HG02623 (cell line): Measurements from ENCODE around the gene IRF2BP2.

Experiments used
- ATAC-seq: cut with Tn5 transposase; IDR thresholded peaks from one replicate; pipeline ENCODE4 v1.9.1; 2021; ENCODE audit warnings: moderate library complexity; ENCODE audit not compliant: unreplicated experiment

The IRF2BP2 gene

DNA sequence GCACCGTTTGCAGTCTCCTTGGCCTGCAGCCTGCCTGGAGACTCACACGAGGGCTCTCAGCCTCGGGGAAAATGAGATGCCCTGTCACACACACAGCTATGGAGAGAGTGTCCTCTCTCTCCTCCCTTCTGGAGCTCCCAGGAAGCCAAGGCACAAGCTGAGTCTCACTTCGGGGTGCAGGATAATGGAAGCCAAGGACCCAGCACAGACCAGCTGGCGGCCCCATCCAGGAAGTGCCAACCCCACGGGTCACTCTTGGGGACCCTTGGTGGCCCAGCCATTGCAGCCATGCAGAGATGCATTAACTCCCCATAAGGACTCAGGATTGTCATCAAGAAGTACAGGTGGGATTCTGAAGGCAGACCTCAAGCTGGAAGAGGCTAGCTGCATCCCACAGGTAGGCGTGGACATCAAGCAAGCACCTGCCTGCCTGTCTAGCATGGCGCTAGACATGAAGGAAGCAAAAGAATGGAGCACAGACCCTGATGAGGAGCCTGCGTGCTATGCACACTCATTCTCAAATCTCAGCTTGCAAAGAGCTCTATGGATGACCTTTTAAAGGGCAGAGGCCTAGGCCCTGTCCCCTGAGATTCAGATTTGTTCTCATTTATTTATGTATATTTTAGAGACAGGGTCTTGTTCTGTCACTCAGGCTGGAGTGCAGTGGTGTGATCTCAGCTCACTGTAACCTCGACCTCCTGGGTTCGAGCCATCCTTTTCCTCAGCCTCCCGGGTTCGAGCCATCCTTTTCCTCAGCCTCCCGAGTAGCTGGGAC is 49.9 kb downstream of the IRF2BP2 start:
- ATAC-seq, result no peak

- no peak for ATAC-seq
Observed at GRCh38 chr1:234559152-234559901, 50.7 kb downstream of the IRF2BP2 start.

DNA sequence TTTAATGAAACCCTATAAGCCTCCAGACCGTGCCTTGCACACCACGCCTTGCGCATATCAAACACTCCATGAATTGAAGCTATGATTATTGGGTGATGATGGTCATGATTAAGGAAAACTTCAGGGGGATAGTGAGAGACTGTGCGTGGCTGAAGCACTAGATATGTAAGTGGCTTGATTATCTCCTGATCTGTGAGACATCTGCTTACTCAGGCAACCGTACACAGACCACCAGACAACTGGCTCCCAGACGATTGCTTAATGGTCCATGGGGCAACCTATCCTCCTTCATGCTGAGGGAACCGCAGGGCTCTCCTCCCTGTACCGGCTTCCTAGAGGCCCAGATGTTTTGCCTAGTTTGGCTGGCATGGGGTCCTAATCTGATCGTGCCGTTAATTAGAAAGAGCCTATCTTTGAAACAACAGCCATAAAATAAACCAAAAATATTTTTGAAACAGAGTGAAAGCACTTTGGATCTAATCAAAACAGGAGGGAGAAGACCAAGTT is 51.6 kb downstream of the IRF2BP2 start:
- no peak for ATAC-seq

DNA sequence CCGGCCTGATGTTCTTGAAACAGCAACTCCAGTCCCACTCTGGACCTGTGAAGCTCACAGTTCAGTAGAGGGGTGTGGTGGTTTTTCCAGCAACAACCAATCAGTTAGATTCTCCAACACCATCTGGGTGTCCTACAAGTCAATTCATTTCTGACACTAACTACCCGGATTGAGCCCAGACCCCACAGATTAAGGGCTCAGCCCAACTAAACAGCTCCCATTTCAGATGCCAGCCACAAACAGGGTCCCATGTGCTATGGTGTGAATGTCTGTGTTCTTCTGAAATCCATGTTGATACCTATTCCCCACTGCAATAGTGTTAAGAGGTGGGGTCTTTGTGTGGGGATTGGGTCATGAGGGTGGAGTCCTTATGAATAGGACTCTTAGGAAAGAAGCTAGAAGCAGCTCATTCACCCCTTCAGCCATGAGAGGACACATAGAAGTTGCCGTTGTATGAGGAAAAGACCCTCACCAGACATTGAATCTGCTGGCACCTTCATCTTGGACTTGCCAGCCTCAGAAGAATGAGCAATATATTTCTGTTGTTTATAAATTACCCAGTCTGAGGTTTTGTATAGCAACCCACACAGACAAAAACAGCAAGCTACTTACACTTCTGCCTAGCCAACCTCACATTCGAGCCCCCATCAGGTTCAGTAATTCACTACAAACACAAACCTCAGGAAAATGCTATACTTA is 53.6 kb downstream of the IRF2BP2 start:
- no peak for ATAC-seq

DNA sequence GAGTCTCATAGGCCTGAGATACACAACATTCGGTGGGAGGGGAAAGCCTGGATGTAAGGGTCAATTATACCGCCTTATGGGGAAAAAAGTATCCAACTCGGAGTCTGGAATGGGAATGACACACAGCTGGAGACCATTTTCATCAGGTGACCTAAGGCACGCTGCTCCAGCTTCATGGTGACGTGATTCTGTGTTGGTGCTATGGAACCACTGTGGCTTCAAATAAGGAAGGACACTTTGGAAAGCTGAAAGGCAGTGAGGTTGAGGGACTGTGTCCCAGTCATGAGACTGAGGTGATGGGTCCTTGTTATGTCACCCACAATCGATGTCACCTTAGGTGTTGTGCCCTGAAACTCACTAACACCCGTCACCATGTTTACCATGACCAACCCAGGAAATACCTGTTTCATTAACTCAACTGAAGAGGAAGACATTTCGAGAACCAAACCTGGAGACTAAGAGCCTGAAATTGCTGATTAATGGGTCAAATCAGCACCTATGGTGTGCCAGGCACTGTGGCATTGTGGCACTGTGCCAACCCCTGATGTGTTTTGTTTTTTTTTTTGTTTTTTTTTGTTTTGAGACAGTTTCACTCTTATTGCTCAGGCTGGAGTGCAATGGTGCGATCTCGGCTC is 54.5 kb downstream of the IRF2BP2 start:
- no peak for ATAC-seq

- no peak for ATAC-seq
Observed at GRCh38 chr1:234554698-234555311, 55.2 kb downstream of the IRF2BP2 start.
